HepG2 (cell line): ENCODE measurements around the gene MLX. TPM values are rescaled to one million over a fixed set of nuclear protein-coding genes. Genes with fewer than 3 reads are reported as not detected.

ENCODE experiments used
- HMGA1 ChIP-seq: sonication (generic); formaldehyde crosslinking; conservative IDR thresholded peaks from 2 replicates; pipeline ENCODE4 v1.4.0; 2020; ENCODE audit warnings: missing genetic modification reagents
- HNF4G ChIP-seq, 2 experiments: sonication (generic) in 1 of 2; formaldehyde crosslinking in 1 of 2; IDR thresholded peaks; 2 replicates each; pipeline versions ENCODE4 v1.4.0 to v1.6.1; 2011 to 2020; ENCODE audit warnings: borderline replicate concordance in 2 of 2, low read depth in 2 of 2, mild to moderate bottlenecking in 2 of 2, low read length in 1 of 2, missing genetic modification reagents in 1 of 2, moderate library complexity in 1 of 2
- KAT8 ChIP-seq: IDR thresholded peaks from 2 replicates; pipeline ENCODE4 v1.6.1; 2016; ENCODE audit warnings: missing genetic modification reagents, missing compliant biosample characterization
- KDM5B ChIP-seq: sonication (generic); formaldehyde crosslinking; IDR thresholded peaks from 2 replicates; pipeline ENCODE4 v1.4.0; 2020; ENCODE audit warnings: missing genetic modification reagents, mild to moderate bottlenecking, borderline replicate concordance
- PRPF4 ChIP-seq: fragments of 200-400 bp; formaldehyde crosslinking; IDR thresholded peaks from 2 replicates; pipeline ENCODE4 v1.6.1; 2016; ENCODE audit warnings: low read length, low read depth; ENCODE audit not compliant: poor library complexity, severe bottlenecking
- SP2 ChIP-seq: sonication (generic); formaldehyde crosslinking; IDR thresholded peaks from 2 replicates; pipeline ENCODE4 v1.5.1; 2020; ENCODE audit warnings: mild to moderate bottlenecking, missing genetic modification reagents
- TEAD2 ChIP-seq: sonication (generic); formaldehyde crosslinking; IDR thresholded peaks from 2 replicates; pipeline ENCODE4 v1.9.0; 2021; ENCODE audit warnings: missing genetic modification reagents
- TSC22D2 ChIP-seq: sonication (generic); formaldehyde crosslinking; IDR thresholded peaks from 2 replicates; pipeline ENCODE4 v1.5.1; 2020; ENCODE audit warnings: missing genetic modification reagents, mild to moderate bottlenecking, borderline replicate concordance
- ZC3H13 ChIP-seq: sonication (generic); formaldehyde crosslinking; IDR thresholded peaks from 2 replicates; pipeline ENCODE4 v1.8.1; 2023; ENCODE audit warnings: mild to moderate bottlenecking, missing genetic modification reagents, moderate library complexity
- ZNF143 ChIP-seq: sonication (generic); formaldehyde crosslinking; IDR thresholded peaks from 2 replicates; pipeline ENCODE4 v1.4.0; 2020; ENCODE audit warnings: missing genetic modification reagents
- polyA plus RNA-seq, 8 experiments: library from polyadenylated mRNA; depleted of rRNA in 3 of 8; stranded (reverse) in 7 of 8; unstranded in 1 of 8; fragments of >200 nt; fragmentation: Illumina TruSeq in 4 of 8; extraction: Trizol in 4 of 8; gene quantifications; 2 replicates each; pipeline versions ENCODE4 v1.2.1 to v1.2.3, GENCODE V29; 2011 to 2016; ENCODE audit warnings: low read depth in 4 of 8, missing spikeins in 1 of 8, mixed read lengths in 1 of 8; ENCODE audit not compliant: insufficient read depth in 1 of 8
- total RNA-seq, 5 experiments: library from RNA; depleted of rRNA; stranded (reverse); fragments of >200 nt; fragmentation: Illumina TruSeq; extraction: Trizol; gene quantifications; 2 replicates each; pipeline ENCODE4 v1.2.3, GENCODE V29; 2016; ENCODE audit warnings: low read depth in 1 of 5
- TF ChIP-seq, protein P1 (sequence below): sonication (generic); formaldehyde crosslinking; IDR thresholded peaks from 2 replicates; pipeline ENCODE4 v1.4.0; 2020; ENCODE audit warnings: low read depth, missing genetic modification reagents
- TF ChIP-seq, protein P2 (sequence below): IDR thresholded peaks from 2 replicates; pipeline ENCODE4 v1.6.1; 2016; ENCODE audit warnings: low read depth, missing genetic modification reagents, missing compliant biosample characterization
- TF ChIP-seq, protein P3 (sequence below): sonication (generic); formaldehyde crosslinking; IDR thresholded peaks from 2 replicates; pipeline ENCODE4 v1.4.0; 2020; ENCODE audit warnings: missing genetic modification reagents, borderline replicate concordance
- TF ChIP-seq, protein P4 (sequence below): sonication (generic); formaldehyde crosslinking; conservative IDR thresholded peaks from 2 replicates; pipeline ENCODE4 v1.8.0; 2022; ENCODE audit warnings: missing genetic modification reagents
- TF ChIP-seq, protein P5 (sequence below): sonication (generic); formaldehyde crosslinking; IDR thresholded peaks from 2 replicates; pipeline ENCODE4 v1.8.0; 2022; ENCODE audit warnings: missing genetic modification reagents, low read depth, mild to moderate bottlenecking, borderline replicate concordance

MLX gene
- total and polyA plus RNA-seq, 2 of the 13 experiments (the other 11 are each of a cell fraction or from before 2014, with no cell fraction given), result 38.9 to 74.4 TPM

DNA sequence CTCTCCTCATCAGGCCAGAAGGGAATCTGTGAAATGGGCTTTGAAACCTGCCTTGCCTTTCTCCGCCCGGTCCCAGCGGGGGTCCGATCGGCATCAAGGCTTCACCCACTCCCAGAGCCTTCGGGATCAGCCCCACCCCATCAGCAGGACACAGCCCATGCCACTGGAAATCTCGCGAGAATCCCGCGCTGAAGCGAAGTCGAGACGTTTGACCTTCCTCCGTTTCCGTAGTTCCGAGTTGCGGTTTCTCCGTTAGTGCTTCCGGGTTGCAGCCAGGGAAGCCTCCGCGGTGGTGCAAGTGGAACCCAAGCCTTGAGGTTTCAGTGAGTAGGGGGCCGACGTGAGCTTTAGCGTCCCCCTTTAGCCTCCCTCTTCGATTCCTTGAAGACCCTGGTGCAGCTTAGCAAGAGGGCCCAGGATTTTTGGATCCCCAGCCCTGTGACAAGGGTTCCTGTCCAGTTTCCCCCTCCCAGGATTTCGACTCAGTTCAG lies 5.0 kb upstream of the MLX start, which contains the start of gene COASY (continued):
- TF ChIP-seq, protein P1, sequence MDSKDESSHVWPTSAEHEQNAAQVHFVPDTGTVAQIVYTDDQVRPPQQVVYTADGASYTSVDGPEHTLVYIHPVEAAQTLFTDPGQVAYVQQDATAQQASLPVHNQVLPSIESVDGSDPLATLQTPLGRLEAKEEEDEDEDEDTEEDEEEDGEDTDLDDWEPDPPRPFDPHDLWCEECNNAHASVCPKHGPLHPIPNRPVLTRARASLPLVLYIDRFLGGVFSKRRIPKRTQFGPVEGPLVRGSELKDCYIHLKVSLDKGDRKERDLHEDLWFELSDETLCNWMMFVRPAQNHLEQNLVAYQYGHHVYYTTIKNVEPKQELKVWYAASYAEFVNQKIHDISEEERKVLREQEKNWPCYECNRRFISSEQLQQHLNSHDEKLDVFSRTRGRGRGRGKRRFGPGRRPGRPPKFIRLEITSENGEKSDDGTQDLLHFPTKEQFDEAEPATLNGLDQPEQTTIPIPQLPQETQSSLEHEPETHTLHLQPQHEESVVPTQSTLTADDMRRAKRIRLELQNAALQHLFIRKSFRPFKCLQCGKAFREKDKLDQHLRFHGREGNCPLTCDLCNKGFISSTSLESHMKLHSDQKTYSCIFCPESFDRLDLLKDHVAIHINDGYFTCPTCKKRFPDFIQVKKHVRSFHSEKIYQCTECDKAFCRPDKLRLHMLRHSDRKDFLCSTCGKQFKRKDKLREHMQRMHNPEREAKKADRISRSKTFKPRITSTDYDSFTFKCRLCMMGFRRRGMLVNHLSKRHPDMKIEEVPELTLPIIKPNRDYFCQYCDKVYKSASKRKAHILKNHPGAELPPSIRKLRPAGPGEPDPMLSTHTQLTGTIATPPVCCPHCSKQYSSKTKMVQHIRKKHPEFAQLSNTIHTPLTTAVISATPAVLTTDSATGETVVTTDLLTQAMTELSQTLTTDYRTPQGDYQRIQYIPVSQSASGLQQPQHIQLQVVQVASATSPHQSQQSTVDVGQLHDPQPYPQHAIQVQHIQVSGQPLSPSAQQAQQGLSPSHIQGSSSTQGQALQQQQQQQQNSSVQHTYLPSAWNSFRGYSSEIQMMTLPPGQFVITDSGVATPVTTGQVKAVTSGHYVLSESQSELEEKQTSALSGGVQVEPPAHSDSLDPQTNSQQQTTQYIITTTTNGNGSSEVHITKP (CRISPR knock-in tag), result peak; percentile 76; the same call in 1 of the 2 replicates
- TF ChIP-seq ZC3H13 (CRISPR knock-in tag), result peak; percentile 77
- TF ChIP-seq KDM5B, result 0 out of 2 replicates have a peak, but pooled peaks have one; percentile 11
- TF ChIP-seq, protein P2, sequence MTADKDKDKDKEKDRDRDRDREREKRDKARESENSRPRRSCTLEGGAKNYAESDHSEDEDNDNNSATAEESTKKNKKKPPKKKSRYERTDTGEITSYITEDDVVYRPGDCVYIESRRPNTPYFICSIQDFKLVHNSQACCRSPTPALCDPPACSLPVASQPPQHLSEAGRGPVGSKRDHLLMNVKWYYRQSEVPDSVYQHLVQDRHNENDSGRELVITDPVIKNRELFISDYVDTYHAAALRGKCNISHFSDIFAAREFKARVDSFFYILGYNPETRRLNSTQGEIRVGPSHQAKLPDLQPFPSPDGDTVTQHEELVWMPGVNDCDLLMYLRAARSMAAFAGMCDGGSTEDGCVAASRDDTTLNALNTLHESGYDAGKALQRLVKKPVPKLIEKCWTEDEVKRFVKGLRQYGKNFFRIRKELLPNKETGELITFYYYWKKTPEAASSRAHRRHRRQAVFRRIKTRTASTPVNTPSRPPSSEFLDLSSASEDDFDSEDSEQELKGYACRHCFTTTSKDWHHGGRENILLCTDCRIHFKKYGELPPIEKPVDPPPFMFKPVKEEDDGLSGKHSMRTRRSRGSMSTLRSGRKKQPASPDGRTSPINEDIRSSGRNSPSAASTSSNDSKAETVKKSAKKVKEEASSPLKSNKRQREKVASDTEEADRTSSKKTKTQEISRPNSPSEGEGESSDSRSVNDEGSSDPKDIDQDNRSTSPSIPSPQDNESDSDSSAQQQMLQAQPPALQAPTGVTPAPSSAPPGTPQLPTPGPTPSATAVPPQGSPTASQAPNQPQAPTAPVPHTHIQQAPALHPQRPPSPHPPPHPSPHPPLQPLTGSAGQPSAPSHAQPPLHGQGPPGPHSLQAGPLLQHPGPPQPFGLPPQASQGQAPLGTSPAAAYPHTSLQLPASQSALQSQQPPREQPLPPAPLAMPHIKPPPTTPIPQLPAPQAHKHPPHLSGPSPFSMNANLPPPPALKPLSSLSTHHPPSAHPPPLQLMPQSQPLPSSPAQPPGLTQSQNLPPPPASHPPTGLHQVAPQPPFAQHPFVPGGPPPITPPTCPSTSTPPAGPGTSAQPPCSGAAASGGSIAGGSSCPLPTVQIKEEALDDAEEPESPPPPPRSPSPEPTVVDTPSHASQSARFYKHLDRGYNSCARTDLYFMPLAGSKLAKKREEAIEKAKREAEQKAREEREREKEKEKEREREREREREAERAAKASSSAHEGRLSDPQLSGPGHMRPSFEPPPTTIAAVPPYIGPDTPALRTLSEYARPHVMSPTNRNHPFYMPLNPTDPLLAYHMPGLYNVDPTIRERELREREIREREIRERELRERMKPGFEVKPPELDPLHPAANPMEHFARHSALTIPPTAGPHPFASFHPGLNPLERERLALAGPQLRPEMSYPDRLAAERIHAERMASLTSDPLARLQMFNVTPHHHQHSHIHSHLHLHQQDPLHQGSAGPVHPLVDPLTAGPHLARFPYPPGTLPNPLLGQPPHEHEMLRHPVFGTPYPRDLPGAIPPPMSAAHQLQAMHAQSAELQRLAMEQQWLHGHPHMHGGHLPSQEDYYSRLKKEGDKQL (CRISPR knock-in tag), result no peak
- TF ChIP-seq, protein P3, sequence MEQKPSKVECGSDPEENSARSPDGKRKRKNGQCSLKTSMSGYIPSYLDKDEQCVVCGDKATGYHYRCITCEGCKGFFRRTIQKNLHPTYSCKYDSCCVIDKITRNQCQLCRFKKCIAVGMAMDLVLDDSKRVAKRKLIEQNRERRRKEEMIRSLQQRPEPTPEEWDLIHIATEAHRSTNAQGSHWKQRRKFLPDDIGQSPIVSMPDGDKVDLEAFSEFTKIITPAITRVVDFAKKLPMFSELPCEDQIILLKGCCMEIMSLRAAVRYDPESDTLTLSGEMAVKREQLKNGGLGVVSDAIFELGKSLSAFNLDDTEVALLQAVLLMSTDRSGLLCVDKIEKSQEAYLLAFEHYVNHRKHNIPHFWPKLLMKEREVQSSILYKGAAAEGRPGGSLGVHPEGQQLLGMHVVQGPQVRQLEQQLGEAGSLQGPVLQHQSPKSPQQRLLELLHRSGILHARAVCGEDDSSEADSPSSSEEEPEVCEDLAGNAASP (CRISPR knock-in tag), result peak; percentile 73; the same call in 1 of the 2 replicates
- TF ChIP-seq, protein P4, sequence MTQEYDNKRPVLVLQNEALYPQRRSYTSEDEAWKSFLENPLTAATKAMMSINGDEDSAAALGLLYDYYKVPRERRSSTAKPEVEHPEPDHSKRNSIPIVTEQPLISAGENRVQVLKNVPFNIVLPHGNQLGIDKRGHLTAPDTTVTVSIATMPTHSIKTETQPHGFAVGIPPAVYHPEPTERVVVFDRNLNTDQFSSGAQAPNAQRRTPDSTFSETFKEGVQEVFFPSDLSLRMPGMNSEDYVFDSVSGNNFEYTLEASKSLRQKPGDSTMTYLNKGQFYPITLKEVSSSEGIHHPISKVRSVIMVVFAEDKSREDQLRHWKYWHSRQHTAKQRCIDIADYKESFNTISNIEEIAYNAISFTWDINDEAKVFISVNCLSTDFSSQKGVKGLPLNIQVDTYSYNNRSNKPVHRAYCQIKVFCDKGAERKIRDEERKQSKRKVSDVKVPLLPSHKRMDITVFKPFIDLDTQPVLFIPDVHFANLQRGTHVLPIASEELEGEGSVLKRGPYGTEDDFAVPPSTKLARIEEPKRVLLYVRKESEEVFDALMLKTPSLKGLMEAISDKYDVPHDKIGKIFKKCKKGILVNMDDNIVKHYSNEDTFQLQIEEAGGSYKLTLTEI (CRISPR knock-in tag), result no peak
- peak; percentile 69; the same call in 1 of the 2 replicates for TF ChIP-seq ZNF143 (CRISPR knock-in tag)
- no peak for TF ChIP-seq HMGA1 (CRISPR knock-in tag)
- peak; percentile 81; the same call in 1 of the 2 replicates for TF ChIP-seq TSC22D2 (CRISPR knock-in tag)
- TF ChIP-seq TEAD2 (CRISPR knock-in tag), result no peak
- TF ChIP-seq, protein P5, sequence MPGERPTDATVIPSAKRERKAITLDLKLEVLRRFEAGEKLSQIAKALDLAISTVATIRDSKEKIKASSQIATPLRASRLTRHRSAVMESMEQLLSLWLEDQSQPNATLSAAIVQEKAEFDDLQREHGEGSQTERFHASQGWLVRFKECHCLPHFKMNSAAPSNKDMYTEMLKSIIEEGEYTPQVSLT (CRISPR knock-in tag), result peak; percentile 83; the same call in 1 of the 2 replicates
- peak; percentile 37; the same call in 1 of the 2 replicates for TF ChIP-seq HNF4G (IDR thresholded peaks at IDR 0.05; ENCODE audit: borderline replicate concordance, low read depth, low read length)
- TF ChIP-seq HNF4G (CRISPR knock-in tag; IDR thresholded peaks at IDR 0.05; ENCODE audit: borderline replicate concordance, low read depth), result no peak; the same call in 1 of the 2 replicates
- TF ChIP-seq PRPF4, result no peak
- peak; percentile 99 for TF ChIP-seq KAT8 (CRISPR knock-in tag)
- TF ChIP-seq SP2 (CRISPR knock-in tag), result peak; percentile 55; the same call in 1 of the 2 replicates
